Gastroesophageal sphincter (tissue), 4 donors: Measurements from ENCODE around the gene MRPL40. TPM values are rescaled to one million over a fixed set of nuclear protein-coding genes. Genes with fewer than 3 reads are reported as not detected.

Source experiments
- ATAC-seq: fragments of 150-250 bp; one replicate; pipeline ENCODE4 v1.9.1; 2016; ENCODE audit warnings: mild to moderate bottlenecking, moderate library complexity
- H3K27ac ChIP-seq, 4 donors: fragments of 200-600 bp; sonication (generic) in 3 of 4; 1 replicate in 3 of 4; 2 replicates in 1 of 4; pipeline ENCODE4 v1.5.1; 2016 to 2019
- H3K27me3 ChIP-seq: fragments of 200-600 bp; sonication (generic); one replicate; pipeline ENCODE4 v1.5.1; 2019
- H3K36me3 ChIP-seq, 2 donors: fragments of 200-600 bp; sonication (generic); one replicate each; pipeline ENCODE4 v1.5.1; 2019; ENCODE audit warnings: control low read depth in 1 of 2
- H3K4me1 ChIP-seq, 3 donors: fragments of 200-600 bp; sonication (generic); 1 replicate in 2 of 3; 2 replicates in 1 of 3; pipeline ENCODE4 v1.5.1; 2016 to 2019; ENCODE audit warnings: control low read depth in 2 of 3
- H3K4me3 ChIP-seq, 2 donors: fragments of 200-600 bp; sonication (generic); one replicate each; pipeline ENCODE4 v1.5.1; 2019; ENCODE audit warnings: mild to moderate bottlenecking in 1 of 2, moderate library complexity in 1 of 2
- H3K9me3 ChIP-seq, 3 donors: fragments of 200-600 bp; sonication (generic); one replicate each; pipeline ENCODE4 v1.5.1; 2017 to 2019; ENCODE audit warnings: control low read depth in 2 of 3
- EP300 ChIP-seq: sonication (generic); formaldehyde crosslinking; IDR thresholded peaks from one replicate; pipeline ENCODE4 v1.6.1; 2017; ENCODE audit warnings: antibody characterized with exemption, mild to moderate bottlenecking
- POLR2A ChIP-seq, 2 donors: fragments of 450-650 bp; IDR thresholded peaks; one replicate each; pipeline ENCODE4 v1.6.1; 2017; ENCODE audit warnings: antibody characterized with exemption in 2 of 2, mild to moderate bottlenecking in 2 of 2, moderate library complexity in 1 of 2
- POLR2AphosphoS5 ChIP-seq: sonication (generic); formaldehyde crosslinking; IDR thresholded peaks from one replicate; pipeline ENCODE4 v1.6.1; 2017; ENCODE audit warnings: antibody characterized with exemption
- WGBS, 2 donors: methylation state at CpG; one replicate each; pipeline ENCODE4 v1.1.5; 2018; ENCODE audit warnings: low coverage in 1 of 2; 5-methylcytosine and 5-hydroxymethylcytosine counted together
- total RNA-seq, 4 donors: library from RNA; depleted of rRNA; stranded (reverse); fragments of >200 nt; gene quantifications; one replicate each; pipeline ENCODE4 v1.1.0, GENCODE V29; 2016
- TF ChIP-seq, protein P1 (sequence below), 4 experiments: fragments of 200-600 bp in 2 of 4; fragments of 450-650 bp in 2 of 4; sonication (generic) in 1 of 4; IDR thresholded peaks; one replicate each; pipeline ENCODE4 v1.5.1; 2017 to 2019; ENCODE audit warnings: antibody characterized with exemption in 4 of 4, mild to moderate bottlenecking in 2 of 4, moderate library complexity in 2 of 4

MRPL40 gene
- total RNA-seq, 4 donors from 2014 or later, result 22.8 to 29.1 (median 25.8) TPM

DNA sequence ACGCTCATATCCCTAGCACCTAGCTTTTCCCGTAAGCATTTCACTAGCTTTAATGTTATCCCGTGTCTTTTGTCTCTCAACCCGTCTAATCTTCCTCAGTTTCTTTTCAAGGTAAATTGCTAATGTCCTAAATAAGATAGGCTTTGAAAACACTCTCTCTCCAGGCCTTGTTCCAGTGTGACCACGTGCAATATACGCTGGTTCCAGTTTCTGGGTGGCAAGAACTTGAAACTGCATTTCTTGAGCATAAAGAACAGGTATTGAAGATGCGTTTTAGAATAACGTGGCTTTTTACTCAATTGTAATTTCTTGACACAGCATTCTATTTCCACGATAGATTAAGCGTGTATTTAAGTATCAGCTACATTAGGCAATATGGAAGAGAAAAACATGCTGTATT lies 48.4 kb downstream of the MRPL40 start:
- WGBS, 2 donors, result 53 to 67% methylated on average over 9 to 10 of the region's 10 CpGs

DNA sequence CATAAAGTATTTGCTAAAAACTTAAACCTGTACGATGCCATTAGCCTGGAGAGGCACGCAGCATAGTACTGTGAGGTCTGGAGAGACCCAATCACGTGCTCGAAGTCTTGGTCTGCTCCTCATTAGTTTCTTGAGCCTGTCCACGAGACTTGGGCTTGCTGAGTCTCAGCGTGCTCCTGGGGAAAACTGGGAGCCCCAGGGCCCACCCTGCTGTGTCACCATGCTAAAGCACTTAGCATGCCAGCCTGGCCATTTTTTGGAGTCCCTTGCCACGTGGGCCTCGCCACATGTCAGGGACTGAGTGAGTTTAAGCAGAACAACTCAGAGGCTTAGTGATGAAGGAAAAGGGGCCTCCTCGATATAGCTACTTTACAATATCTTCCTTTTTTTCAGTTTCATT lies 50.0 kb downstream of the MRPL40 start:
- no peak for ATAC-seq
- Histone ChIP-seq H3K27me3 (no peaks in the 10 kb centered on the region), H3K9me3 (no peaks in the 10 kb centered on the region), H3K36me3 (no peaks in the 10 kb centered on the region), H3K27ac (no peak overlapping the region), H3K4me3 (no peak overlapping the region), H3K4me1 (peaks cover 0 to 16% (median 14%) of the 10 kb centered on the region in 3 donors)
- WGBS, 2 donors, result 75 to 95% methylated on average over 7 to 9 of the region's 9 CpGs
- TF ChIP-seq POLR2AphosphoS5, result no peak
- no peak for TF ChIP-seq POLR2A (IDR thresholded peaks at IDR 0.05)
- TF ChIP-seq, protein P1, sequence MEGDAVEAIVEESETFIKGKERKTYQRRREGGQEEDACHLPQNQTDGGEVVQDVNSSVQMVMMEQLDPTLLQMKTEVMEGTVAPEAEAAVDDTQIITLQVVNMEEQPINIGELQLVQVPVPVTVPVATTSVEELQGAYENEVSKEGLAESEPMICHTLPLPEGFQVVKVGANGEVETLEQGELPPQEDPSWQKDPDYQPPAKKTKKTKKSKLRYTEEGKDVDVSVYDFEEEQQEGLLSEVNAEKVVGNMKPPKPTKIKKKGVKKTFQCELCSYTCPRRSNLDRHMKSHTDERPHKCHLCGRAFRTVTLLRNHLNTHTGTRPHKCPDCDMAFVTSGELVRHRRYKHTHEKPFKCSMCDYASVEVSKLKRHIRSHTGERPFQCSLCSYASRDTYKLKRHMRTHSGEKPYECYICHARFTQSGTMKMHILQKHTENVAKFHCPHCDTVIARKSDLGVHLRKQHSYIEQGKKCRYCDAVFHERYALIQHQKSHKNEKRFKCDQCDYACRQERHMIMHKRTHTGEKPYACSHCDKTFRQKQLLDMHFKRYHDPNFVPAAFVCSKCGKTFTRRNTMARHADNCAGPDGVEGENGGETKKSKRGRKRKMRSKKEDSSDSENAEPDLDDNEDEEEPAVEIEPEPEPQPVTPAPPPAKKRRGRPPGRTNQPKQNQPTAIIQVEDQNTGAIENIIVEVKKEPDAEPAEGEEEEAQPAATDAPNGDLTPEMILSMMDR (IDR thresholded peaks at IDR 0.05), result no peak
- no peak for TF ChIP-seq EP300

More for the DNA sequence above, 48.4 kb downstream of the MRPL40 start:
- Histone ChIP-seq H3K9me3 (no peaks in the 10 kb centered on the region), H3K4me3 (no peak overlapping the region), H3K4me1 (peaks cover 0 to 31% (median 20%) of the 10 kb centered on the region in 3 donors), H3K27ac (no peak overlapping the region), H3K36me3 (no peaks in the 10 kb centered on the region), H3K27me3 (no peaks in the 10 kb centered on the region)
- ATAC-seq, result no peak
- no peak for TF ChIP-seq POLR2A (IDR thresholded peaks at IDR 0.05)
- no peak for TF ChIP-seq EP300
- TF ChIP-seq, protein P1 (IDR thresholded peaks at IDR 0.05), result no peak

DNA sequence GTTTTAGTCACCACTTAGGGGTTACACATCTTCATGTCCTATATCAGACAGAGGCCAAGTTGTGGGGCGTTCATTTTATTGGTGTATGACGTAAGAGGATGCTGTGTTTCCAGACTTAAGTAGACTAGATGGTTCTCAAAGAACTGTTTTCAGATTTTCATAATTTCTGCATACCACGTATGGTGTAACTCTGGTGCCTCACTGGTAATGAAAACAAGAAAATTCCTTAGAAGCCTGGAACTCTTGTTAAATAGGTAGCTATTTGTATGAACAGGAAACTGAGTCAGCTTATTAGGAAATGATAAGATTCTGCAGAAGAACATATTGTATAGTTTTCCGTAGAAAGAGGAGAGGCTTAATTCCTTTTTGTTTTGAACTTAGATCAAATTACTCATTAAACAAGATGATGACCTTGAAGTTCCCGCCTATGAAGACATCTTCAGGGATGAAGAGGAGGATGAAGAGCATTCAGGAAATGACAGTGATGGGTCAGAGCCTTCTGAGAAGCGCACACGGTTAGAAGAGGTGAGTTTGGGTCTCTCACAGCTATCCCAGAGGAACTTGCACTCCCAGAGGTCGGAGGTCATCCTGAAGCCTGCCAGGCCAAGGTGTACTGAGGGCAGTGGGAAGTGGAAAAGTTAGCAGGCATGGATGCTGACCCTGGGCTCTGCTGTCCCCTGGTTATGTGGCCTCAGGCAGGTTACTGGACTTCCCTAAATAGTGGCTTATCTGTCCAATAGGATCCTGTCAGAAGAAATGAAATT lies 51.3 kb downstream of the MRPL40 start:
- TF ChIP-seq EP300 (no peak), POLR2AphosphoS5 (no peak), POLR2A (IDR thresholded peaks at IDR 0.05) (no peak)
- TF ChIP-seq, protein P1 (IDR thresholded peaks at IDR 0.05), result no peak
- Histone ChIP-seq H3K36me3 (no peaks in the 10 kb centered on the region), H3K27me3 (no peaks in the 10 kb centered on the region), H3K4me1 (peaks cover 0 to 7% (median 5%) of the 10 kb centered on the region in 3 donors), H3K4me3 (no peak overlapping the region), H3K27ac (no peak overlapping the region), H3K9me3 (no peaks in the 10 kb centered on the region)
- WGBS, 2 donors, result 75 to 83% methylated on average over 5 to 8 of the region's 8 CpGs
- ATAC-seq, result no peak

Other genes starting within 250 kb of the MRPL40 start
- 10 to 100 TPM in 1 of 4 donors, 1 to 10 TPM in 3; 5.7 to 11.7 (median 8.4) TPM for gene CLTCL1, start 140.8 kb upstream of the MRPL40 start, total RNA-seq
- gene HIRA, start 812 bp upstream of the MRPL40 start, total RNA-seq, result 10 to 100 TPM; 20.5 to 35.6 (median 26.0) TPM
- 100 to 1,000 TPM in 2 of 4 donors, 10 to 100 TPM in 2; 69.4 to 107 (median 97.0) TPM for gene C22orf39, start 15.2 kb downstream of the MRPL40 start, total RNA-seq
- 10 to 100 TPM; 22.7 to 56.2 (median 38.2) TPM for gene UFD1, start 46.6 kb downstream of the MRPL40 start, total RNA-seq
- 1 to 10 TPM in 1 of 4 donors, not detected in 3; 2.1 TPM for gene CDC45, start 47.4 kb downstream of the MRPL40 start, total RNA-seq
- gene CLDN5, start 91.9 kb downstream of the MRPL40 start, total RNA-seq, result 100 to 1,000 TPM in 2 of 4 donors, 10 to 100 TPM in 2; 29.6 to 149 (median 93.3) TPM